Activated CD8-positive, alpha-beta memory T cell treated with anti-CD3 and anti-CD28 coated beads, Interleukin-2, amount 50 U/mL, for 24 hours (primary cell): ENCODE data around the gene KCNH5.
"Not testable (repeated sequence)": the region's sequence is repeated elsewhere in the genome, so short reads cannot be mapped to it uniquely, and the experiment has no call there.

Experiments
- DNase-seq: peaks from one replicate; pipeline ENCODE4 v3.0.0-alpha.2; 2020; ENCODE audit errors: extremely low read depth

KCNH5 gene

GRCh38 chr14:62882967-62883366 lies 162.3 kb downstream of the KCNH5 start:
- DNase-seq = no peak

GRCh38 chr14:62866376-62866775 lies 178.9 kb downstream of the KCNH5 start:
- no peak for DNase-seq

- DNase-seq = no peak
Measured at GRCh38 chr14:62864588-62864987, 180.7 kb downstream of the KCNH5 start.

- DNase-seq = not testable (repeated sequence)
Measured at GRCh38 chr14:62858011-62858410, 187.2 kb downstream of the KCNH5 start.

- DNase-seq = no peak
Measured at GRCh38 chr14:62854951-62855350, 190.3 kb downstream of the KCNH5 start.

GRCh38 chr14:62847168-62847567 lies 198.1 kb downstream of the KCNH5 start:
- no peak for DNase-seq

- no peak for DNase-seq
Measured at GRCh38 chr14:62844546-62844945, 200.7 kb downstream of the KCNH5 start.

GRCh38 chr14:62824086-62824485 lies 221.2 kb downstream of the KCNH5 start:
- no peak for DNase-seq

- no peak for DNase-seq
Measured at GRCh38 chr14:62819931-62820330, 225.3 kb downstream of the KCNH5 start.

GRCh38 chr14:62807636-62808035 lies 237.6 kb downstream of the KCNH5 start:
- DNase-seq = no peak

- no peak for DNase-seq
Measured at GRCh38 chr14:62800577-62800976, 244.7 kb downstream of the KCNH5 start.

GRCh38 chr14:62796431-62796830 lies 248.8 kb downstream of the KCNH5 start:
- DNase-seq = no peak

GRCh38 chr14:62792578-62792977 lies 252.7 kb downstream of the KCNH5 start:
- DNase-seq = no peak

- DNase-seq = not testable (repeated sequence)
Measured at GRCh38 chr14:62781328-62781727, 263.9 kb downstream of the KCNH5 start.

- DNase-seq = no peak
Measured at GRCh38 chr14:62778852-62779251, 266.4 kb downstream of the KCNH5 start.

GRCh38 chr14:62778310-62778709 lies 266.9 kb downstream of the KCNH5 start:
- no peak for DNase-seq

GRCh38 chr14:62777510-62777909 lies 267.7 kb downstream of the KCNH5 start:
- no peak for DNase-seq

GRCh38 chr14:62776300-62776699 lies 269.0 kb downstream of the KCNH5 start:
- DNase-seq = no peak

- no peak for DNase-seq
Measured at GRCh38 chr14:62768753-62769152, 276.5 kb downstream of the KCNH5 start.

GRCh38 chr14:62763951-62764350 lies 281.3 kb downstream of the KCNH5 start:
- no peak for DNase-seq

GRCh38 chr14:62759796-62760195 lies 285.5 kb downstream of the KCNH5 start:
- DNase-seq = no peak

GRCh38 chr14:62746881-62747280 lies 298.4 kb downstream of the KCNH5 start:
- not testable (repeated sequence) for DNase-seq

GRCh38 chr14:62745496-62745895 lies 299.8 kb downstream of the KCNH5 start:
- no peak for DNase-seq

GRCh38 chr14:62743560-62743959 lies 301.7 kb downstream of the KCNH5 start:
- no peak for DNase-seq

GRCh38 chr14:62743118-62743517 lies 302.1 kb downstream of the KCNH5 start:
- no peak for DNase-seq
